ENCODE results near the gene PODNL1.

PODNL1 gene

GRCh38 chr19:13956365-13956744 lies 18.1 kb upstream of the PODNL1 start:
- peak overlapping the region; percentile 5 for H2BK5ac ChIP-seq (ENCODE audit: low read length)
- H3K4me3 ChIP-seq (ENCODE audit: low read length in 2 of 2) = no peak overlapping the region
- no CpG with 5 or more reads among the region's 16 CpGs for WGBS, 2 donors (ENCODE audit: extremely low coverage in 2 of 2, insufficient read length in 2 of 2, insufficient replicate concordance in 1 of 2)
- no peak overlapping the region for H2AFZ ChIP-seq (ENCODE audit: low read length)
- no peak overlapping the region for H2AK5ac ChIP-seq (ENCODE audit: low read depth, low read length)
- no peak for DNase-seq (ENCODE audit: low spot score)
- H4K91ac ChIP-seq (ENCODE audit: low read depth, low read length, poor library complexity) = no peak overlapping the region
- no peak overlapping the region for H3K4me2 ChIP-seq (ENCODE audit: insufficient read depth, low read length, poor library complexity, severe bottlenecking)
- H4K8ac ChIP-seq (ENCODE audit: low read depth, low read length) = no peak overlapping the region
- H3K36me3 ChIP-seq (replicated peaks in 1 of 2; ENCODE audit: control insufficient read depth in 2 of 2, insufficient read depth in 2 of 2, low read length in 2 of 2) = peaks cover 53 to 75% of the 10 kb centered on the region in 2 donors
- H3K23ac ChIP-seq (ENCODE audit: low read depth, low read length, poor library complexity) = peak overlapping the region; percentile 73
- H3K9me3 ChIP-seq (replicated peaks in 1 of 2; ENCODE audit: control insufficient read depth in 2 of 2, insufficient read depth in 1 of 2, low read depth in 1 of 2, low read length in 2 of 2) = no peaks in the 10 kb centered on the region
- H2BK15ac ChIP-seq (ENCODE audit: low read length) = no peak overlapping the region
- H3K4ac ChIP-seq (ENCODE audit: low read length) = no peak overlapping the region
- H3K14ac ChIP-seq (ENCODE audit: low read length) = no peak overlapping the region
- no peak overlapping the region for H3K9ac ChIP-seq (ENCODE audit: low read depth, low read length, poor library complexity)
- H3K79me1 ChIP-seq (ENCODE audit: low read depth, low read length) = peaks cover 30% of the 10 kb centered on the region
- no peak overlapping the region for H3K27ac ChIP-seq (replicated peaks; ENCODE audit: low read length)
- peaks cover 4 to 9% of the 10 kb centered on the region in 2 donors for H3K4me1 ChIP-seq (ENCODE audit: control insufficient read depth in 2 of 2, insufficient read depth in 1 of 2, low read depth in 1 of 2, low read length in 2 of 2)
- no peak overlapping the region for H3K18ac ChIP-seq (ENCODE audit: low read length)
- H2BK120ac ChIP-seq (ENCODE audit: low read depth, low read length) = no peak overlapping the region
- no peaks in the 10 kb centered on the region for H3K27me3 ChIP-seq (ENCODE audit: control insufficient read depth in 3 of 3, insufficient read depth in 3 of 3, low read depth in 1 of 3, low read length in 3 of 3)
- no peak overlapping the region for H2BK12ac ChIP-seq (ENCODE audit: low read length)

- H3K79me1 ChIP-seq (ENCODE audit: low read depth, low read length) = peaks cover 30% of the 10 kb centered on the region
- peaks cover 50 to 71% of the 10 kb centered on the region in 2 donors for H3K36me3 ChIP-seq (replicated peaks in 1 of 2; ENCODE audit: control insufficient read depth in 2 of 2, insufficient read depth in 2 of 2, low read length in 2 of 2)
Observed at GRCh38 chr19:13955662-13956364, 17.6 kb upstream of the PODNL1 start.

GRCh38 chr19:13954185-13954584 lies 16.0 kb upstream of the PODNL1 start:
- H2BK120ac ChIP-seq (ENCODE audit: low read depth, low read length) = no peak overlapping the region
- WGBS, 2 donors (ENCODE audit: extremely low coverage in 2 of 2, insufficient read length in 2 of 2, insufficient replicate concordance in 1 of 2) = no CpG with 5 or more reads among the region's 15 CpGs
- H3K4me2 ChIP-seq (ENCODE audit: insufficient read depth, low read length, poor library complexity, severe bottlenecking) = no peak overlapping the region
- peaks cover 36 to 55% of the 10 kb centered on the region in 2 donors for H3K36me3 ChIP-seq (replicated peaks in 1 of 2; ENCODE audit: control insufficient read depth in 2 of 2, insufficient read depth in 2 of 2, low read length in 2 of 2)
- no peak overlapping the region for H3K4ac ChIP-seq (ENCODE audit: low read length)
- H3K4me3 ChIP-seq (ENCODE audit: low read length in 2 of 2) = peak overlapping the region; percentile 32 to 65
- no peak for DNase-seq (ENCODE audit: low spot score)
- H3K14ac ChIP-seq (ENCODE audit: low read length) = no peak overlapping the region
- H3K18ac ChIP-seq (ENCODE audit: low read length) = no peak overlapping the region
- no peak overlapping the region for H3K23ac ChIP-seq (ENCODE audit: low read depth, low read length, poor library complexity)
- no peak overlapping the region for H2BK15ac ChIP-seq (ENCODE audit: low read length)
- no peak overlapping the region for H2AFZ ChIP-seq (ENCODE audit: low read length)
- no peak overlapping the region for H3K9ac ChIP-seq (ENCODE audit: low read depth, low read length, poor library complexity)
- H2AK5ac ChIP-seq (ENCODE audit: low read depth, low read length) = peak overlapping the region; percentile 56
- peaks cover 30% of the 10 kb centered on the region for H3K79me1 ChIP-seq (ENCODE audit: low read depth, low read length)
- H4K8ac ChIP-seq (ENCODE audit: low read depth, low read length) = no peak overlapping the region
- H2BK5ac ChIP-seq (ENCODE audit: low read length) = peak overlapping the region; percentile 77
- no peaks in the 10 kb centered on the region for H3K9me3 ChIP-seq (replicated peaks in 1 of 2; ENCODE audit: control insufficient read depth in 2 of 2, insufficient read depth in 1 of 2, low read depth in 1 of 2, low read length in 2 of 2)
- H2BK12ac ChIP-seq (ENCODE audit: low read length) = no peak overlapping the region
- peaks cover 4 to 9% of the 10 kb centered on the region in 2 donors for H3K4me1 ChIP-seq (ENCODE audit: control insufficient read depth in 2 of 2, insufficient read depth in 1 of 2, low read depth in 1 of 2, low read length in 2 of 2)
- no peak overlapping the region for H3K27ac ChIP-seq (replicated peaks; ENCODE audit: low read length)
- H3K27me3 ChIP-seq (ENCODE audit: control insufficient read depth in 3 of 3, insufficient read depth in 3 of 3, low read depth in 1 of 3, low read length in 3 of 3) = no peaks in the 10 kb centered on the region
- no peak overlapping the region for H4K91ac ChIP-seq (ENCODE audit: low read depth, low read length, poor library complexity)

More at GRCh38 chr19:13955662-13956364, 17.6 kb upstream of the PODNL1 start:
- H3K4ac ChIP-seq (ENCODE audit: low read length) = no peak overlapping the region
- H3K27me3 ChIP-seq (ENCODE audit: control insufficient read depth in 3 of 3, insufficient read depth in 3 of 3, low read depth in 1 of 3, low read length in 3 of 3) = no peaks in the 10 kb centered on the region
- H2AFZ ChIP-seq (ENCODE audit: low read length) = no peak overlapping the region
- DNase-seq (ENCODE audit: low spot score) = no peak
- no peak overlapping the region for H2AK5ac ChIP-seq (ENCODE audit: low read depth, low read length)
- H2BK12ac ChIP-seq (ENCODE audit: low read length) = no peak overlapping the region
- H3K27ac ChIP-seq (replicated peaks; ENCODE audit: low read length) = no peak overlapping the region
- no CpG with 5 or more reads among the region's 42 CpGs for WGBS, 2 donors (ENCODE audit: extremely low coverage in 2 of 2, insufficient read length in 2 of 2, insufficient replicate concordance in 1 of 2)
- peak overlapping the region; percentile 5 for H2BK5ac ChIP-seq (ENCODE audit: low read length)
- no peak overlapping the region for H2BK120ac ChIP-seq (ENCODE audit: low read depth, low read length)
- no peak overlapping the region for H2BK15ac ChIP-seq (ENCODE audit: low read length)
- H3K14ac ChIP-seq (ENCODE audit: low read length) = no peak overlapping the region
- H4K8ac ChIP-seq (ENCODE audit: low read depth, low read length) = no peak overlapping the region
- peak overlapping the region; percentile 73 for H3K23ac ChIP-seq (ENCODE audit: low read depth, low read length, poor library complexity)
- H3K9me3 ChIP-seq (replicated peaks in 1 of 2; ENCODE audit: control insufficient read depth in 2 of 2, insufficient read depth in 1 of 2, low read depth in 1 of 2, low read length in 2 of 2) = no peaks in the 10 kb centered on the region
- peaks cover 4 to 9% of the 10 kb centered on the region in 2 donors for H3K4me1 ChIP-seq (ENCODE audit: control insufficient read depth in 2 of 2, insufficient read depth in 1 of 2, low read depth in 1 of 2, low read length in 2 of 2)
- H3K4me2 ChIP-seq (ENCODE audit: insufficient read depth, low read length, poor library complexity, severe bottlenecking) = no peak overlapping the region
- no peak overlapping the region for H4K91ac ChIP-seq (ENCODE audit: low read depth, low read length, poor library complexity)
- no peak overlapping the region for H3K18ac ChIP-seq (ENCODE audit: low read length)
- H3K4me3 ChIP-seq (ENCODE audit: low read length in 2 of 2) = no peak overlapping the region
- no peak overlapping the region for H3K9ac ChIP-seq (ENCODE audit: low read depth, low read length, poor library complexity)

GRCh38 chr19:13952931-13953531 lies 14.8 kb upstream of the PODNL1 start:
- Histone ChIP-seq H2BK120ac (ENCODE audit: low read depth, low read length) (no peak overlapping the region), H3K27ac (replicated peaks; ENCODE audit: low read length) (peak overlapping the region; percentile 70), H3K4me1 (ENCODE audit: control insufficient read depth in 2 of 2, insufficient read depth in 1 of 2, low read depth in 1 of 2, low read length in 2 of 2) (peaks cover 4 to 9% of the 10 kb centered on the region in 2 donors), H3K79me1 (ENCODE audit: low read depth, low read length) (peaks cover 29% of the 10 kb centered on the region), H3K36me3 (replicated peaks in 1 of 2; ENCODE audit: control insufficient read depth in 2 of 2, insufficient read depth in 2 of 2, low read length in 2 of 2) (peaks cover 26 to 43% of the 10 kb centered on the region in 2 donors), H3K23ac (ENCODE audit: low read depth, low read length, poor library complexity) (no peak overlapping the region), H3K4ac (ENCODE audit: low read length) (no peak overlapping the region), H3K14ac (ENCODE audit: low read length) (peak overlapping the region; percentile 67), H2BK12ac (ENCODE audit: low read length) (no peak overlapping the region), H3K4me3 (ENCODE audit: low read length in 2 of 2) (peak overlapping the region; percentile 65 to 84), H3K18ac (ENCODE audit: low read length) (peak overlapping the region; percentile 95), H2BK15ac (ENCODE audit: low read length) (peak overlapping the region; percentile 81), H3K9me3 (replicated peaks in 1 of 2; ENCODE audit: control insufficient read depth in 2 of 2, insufficient read depth in 1 of 2, low read depth in 1 of 2, low read length in 2 of 2) (no peaks in the 10 kb centered on the region), H4K91ac (ENCODE audit: low read depth, low read length, poor library complexity) (no peak overlapping the region), H2AK5ac (ENCODE audit: low read depth, low read length) (no peak overlapping the region), H4K8ac (ENCODE audit: low read depth, low read length) (no peak overlapping the region), H3K27me3 (ENCODE audit: control insufficient read depth in 3 of 3, insufficient read depth in 3 of 3, low read depth in 1 of 3, low read length in 3 of 3) (no peaks in the 10 kb centered on the region), H2BK5ac (ENCODE audit: low read length) (peak overlapping the region; percentile 98), H2AFZ (ENCODE audit: low read length) (peak overlapping the region; percentile 96), H3K4me2 (ENCODE audit: insufficient read depth, low read length, poor library complexity, severe bottlenecking) (peak overlapping the region; percentile 71), H3K9ac (ENCODE audit: low read depth, low read length, poor library complexity) (peak overlapping the region; percentile 65)
- peak; percentile 63 for DNase-seq (ENCODE audit: low spot score)
- no CpG with 5 or more reads among the region's 13 CpGs for WGBS, 2 donors (ENCODE audit: extremely low coverage in 2 of 2, insufficient read length in 2 of 2, insufficient replicate concordance in 1 of 2)
